ENCODE data around the gene RASSF7.

RASSF7 gene

GRCh38 chr11:540583-541432 is 20.0 kb upstream of the RASSF7 start:
- Histone ChIP-seq H3K27me3 (ENCODE audit: control insufficient read depth, insufficient read depth, low read length, poor library complexity, severe bottlenecking) (peaks cover 30% of the 10 kb centered on the region), H3K36me3 (ENCODE audit: control insufficient read depth, insufficient read depth, low read length) (no peaks in the 10 kb centered on the region), H3K27ac (ENCODE audit: insufficient read depth, low read depth, low read length, poor library complexity, severe bottlenecking) (no peak overlapping the region), H3K4me1 (ENCODE audit: control insufficient read depth, insufficient read depth, low read length) (peaks cover 21% of the 10 kb centered on the region), H3K9me3 (ENCODE audit: control insufficient read depth, low read length) (no peaks in the 10 kb centered on the region), H3K4me3 (ENCODE audit: insufficient read depth, low read depth, low read length) (no peak overlapping the region)
- WGBS, 2 experiments: 82 to 83% methylated on average over 23 of the region's 23 CpGs

- Histone ChIP-seq H3K27me3 (ENCODE audit: control insufficient read depth, insufficient read depth, low read length, poor library complexity, severe bottlenecking) (peaks cover 24% of the 10 kb centered on the region), H3K9me3 (ENCODE audit: control insufficient read depth, low read length) (no peaks in the 10 kb centered on the region), H3K4me1 (ENCODE audit: control insufficient read depth, insufficient read depth, low read length) (peaks cover 21% of the 10 kb centered on the region), H3K36me3 (ENCODE audit: control insufficient read depth, insufficient read depth, low read length) (no peaks in the 10 kb centered on the region), H3K27ac (ENCODE audit: insufficient read depth, low read depth, low read length, poor library complexity, severe bottlenecking) (no peak overlapping the region), H3K4me3 (ENCODE audit: insufficient read depth, low read depth, low read length) (no peak overlapping the region)
- 93 to 95% methylated on average over 18 to 19 of the region's 20 CpGs for WGBS, 2 experiments
Measured at GRCh38 chr11:541433-541885, 19.3 kb upstream of the RASSF7 start.

- H3K27me3 ChIP-seq (ENCODE audit: control insufficient read depth, insufficient read depth, low read length, poor library complexity, severe bottlenecking): no peaks in the 10 kb centered on the region
- no peak overlapping the region for H3K4me3 ChIP-seq (ENCODE audit: insufficient read depth, low read depth, low read length)
- no peak overlapping the region for H3K27ac ChIP-seq (ENCODE audit: insufficient read depth, low read depth, low read length, poor library complexity, severe bottlenecking)
- H3K9me3 ChIP-seq (ENCODE audit: control insufficient read depth, low read length): no peaks in the 10 kb centered on the region
- WGBS, 2 experiments: 80 to 82% methylated on average over 5 of the region's 5 CpGs
- H3K36me3 ChIP-seq (ENCODE audit: control insufficient read depth, insufficient read depth, low read length): no peaks in the 10 kb centered on the region
- H3K4me1 ChIP-seq (ENCODE audit: control insufficient read depth, insufficient read depth, low read length): peaks cover 12% of the 10 kb centered on the region
Measured at GRCh38 chr11:544817-545166, 16.0 kb upstream of the RASSF7 start.

- Histone ChIP-seq H3K4me1 (ENCODE audit: control insufficient read depth, insufficient read depth, low read length) (peaks cover 12% of the 10 kb centered on the region), H3K4me3 (ENCODE audit: insufficient read depth, low read depth, low read length) (no peak overlapping the region)
- WGBS, 2 experiments: 89% methylated on average over 11 of the region's 11 CpGs
Measured at GRCh38 chr11:545171-545570, 15.6 kb upstream of the RASSF7 start.

GRCh38 chr11:548700-549603 is 11.8 kb upstream of the RASSF7 start:
- no peak overlapping the region for H3K4me3 ChIP-seq (ENCODE audit: insufficient read depth, low read depth, low read length)
- H3K27me3 ChIP-seq (ENCODE audit: control insufficient read depth, insufficient read depth, low read length, poor library complexity, severe bottlenecking): peaks cover under 1% of the 10 kb centered on the region
- WGBS, 2 experiments: 89 to 91% methylated on average over 32 of the region's 32 CpGs

More at GRCh38 chr11:545171-545570, 15.6 kb upstream of the RASSF7 start:
- H3K27me3 ChIP-seq (ENCODE audit: control insufficient read depth, insufficient read depth, low read length, poor library complexity, severe bottlenecking): no peaks in the 10 kb centered on the region
- H3K9me3 ChIP-seq (ENCODE audit: control insufficient read depth, low read length): no peaks in the 10 kb centered on the region
- no peak overlapping the region for H3K27ac ChIP-seq (ENCODE audit: insufficient read depth, low read depth, low read length, poor library complexity, severe bottlenecking)
- no peaks in the 10 kb centered on the region for H3K36me3 ChIP-seq (ENCODE audit: control insufficient read depth, insufficient read depth, low read length)

GRCh38 chr11:550021-550745 is 10.6 kb upstream of the RASSF7 start:
- no peak overlapping the region for H3K4me3 ChIP-seq (ENCODE audit: insufficient read depth, low read depth, low read length)
- H3K9me3 ChIP-seq (ENCODE audit: control insufficient read depth, low read length): no peaks in the 10 kb centered on the region
- peaks cover 11% of the 10 kb centered on the region for H3K27me3 ChIP-seq (ENCODE audit: control insufficient read depth, insufficient read depth, low read length, poor library complexity, severe bottlenecking)
- H3K27ac ChIP-seq (ENCODE audit: insufficient read depth, low read depth, low read length, poor library complexity, severe bottlenecking): no peak overlapping the region
- peaks cover 4% of the 10 kb centered on the region for H3K4me1 ChIP-seq (ENCODE audit: control insufficient read depth, insufficient read depth, low read length)
- H3K36me3 ChIP-seq (ENCODE audit: control insufficient read depth, insufficient read depth, low read length): no peaks in the 10 kb centered on the region
- WGBS, 2 experiments: 94 to 95% methylated on average over 25 of the region's 25 CpGs

More at GRCh38 chr11:548700-549603, 11.8 kb upstream of the RASSF7 start:
- H3K27ac ChIP-seq (ENCODE audit: insufficient read depth, low read depth, low read length, poor library complexity, severe bottlenecking): no peak overlapping the region
- H3K36me3 ChIP-seq (ENCODE audit: control insufficient read depth, insufficient read depth, low read length): no peaks in the 10 kb centered on the region
- H3K9me3 ChIP-seq (ENCODE audit: control insufficient read depth, low read length): no peaks in the 10 kb centered on the region
- H3K4me1 ChIP-seq (ENCODE audit: control insufficient read depth, insufficient read depth, low read length): peaks cover 4% of the 10 kb centered on the region

GRCh38 chr11:550746-551085 is 10.1 kb upstream of the RASSF7 start:
- peaks cover 4% of the 10 kb centered on the region for H3K4me1 ChIP-seq (ENCODE audit: control insufficient read depth, insufficient read depth, low read length)
- 87 to 91% methylated on average over 4 to 5 of the region's 5 CpGs for WGBS, 2 experiments
- no peak overlapping the region for H3K4me3 ChIP-seq (ENCODE audit: insufficient read depth, low read depth, low read length)

GRCh38 chr11:551131-551530 is 9.6 kb upstream of the RASSF7 start:
- H3K36me3 ChIP-seq (ENCODE audit: control insufficient read depth, insufficient read depth, low read length): no peaks in the 10 kb centered on the region
- H3K27ac ChIP-seq (ENCODE audit: insufficient read depth, low read depth, low read length, poor library complexity, severe bottlenecking): no peak overlapping the region
- no peak overlapping the region for H3K4me3 ChIP-seq (ENCODE audit: insufficient read depth, low read depth, low read length)
- H3K4me1 ChIP-seq (ENCODE audit: control insufficient read depth, insufficient read depth, low read length): peaks cover 4% of the 10 kb centered on the region
- peaks cover 20% of the 10 kb centered on the region for H3K27me3 ChIP-seq (ENCODE audit: control insufficient read depth, insufficient read depth, low read length, poor library complexity, severe bottlenecking)
- H3K9me3 ChIP-seq (ENCODE audit: control insufficient read depth, low read length): no peaks in the 10 kb centered on the region
- WGBS, 2 experiments: 90 to 92% methylated on average over 16 of the region's 16 CpGs

More at GRCh38 chr11:550746-551085, 10.1 kb upstream of the RASSF7 start:
- Histone ChIP-seq H3K27me3 (ENCODE audit: control insufficient read depth, insufficient read depth, low read length, poor library complexity, severe bottlenecking) (peaks cover 16% of the 10 kb centered on the region), H3K9me3 (ENCODE audit: control insufficient read depth, low read length) (no peaks in the 10 kb centered on the region), H3K36me3 (ENCODE audit: control insufficient read depth, insufficient read depth, low read length) (no peaks in the 10 kb centered on the region), H3K27ac (ENCODE audit: insufficient read depth, low read depth, low read length, poor library complexity, severe bottlenecking) (no peak overlapping the region)

- no peaks in the 10 kb centered on the region for H3K36me3 ChIP-seq (ENCODE audit: control insufficient read depth, insufficient read depth, low read length)
- no peak overlapping the region for H3K27ac ChIP-seq (ENCODE audit: insufficient read depth, low read depth, low read length, poor library complexity, severe bottlenecking)
- no peaks in the 10 kb centered on the region for H3K9me3 ChIP-seq (ENCODE audit: control insufficient read depth, low read length)
- H3K27me3 ChIP-seq (ENCODE audit: control insufficient read depth, insufficient read depth, low read length, poor library complexity, severe bottlenecking): peaks cover 25% of the 10 kb centered on the region
- no peak overlapping the region for H3K4me3 ChIP-seq (ENCODE audit: insufficient read depth, low read depth, low read length)
- 89 to 90% methylated on average over 12 of the region's 12 CpGs for WGBS, 2 experiments
- peaks cover 4% of the 10 kb centered on the region for H3K4me1 ChIP-seq (ENCODE audit: control insufficient read depth, insufficient read depth, low read length)
Measured at GRCh38 chr11:551596-551995, 9.2 kb upstream of the RASSF7 start.

Data from ectodermal cell (in vitro differentiated cells).